Measurements from ENCODE around the gene MBP.

DNA sequence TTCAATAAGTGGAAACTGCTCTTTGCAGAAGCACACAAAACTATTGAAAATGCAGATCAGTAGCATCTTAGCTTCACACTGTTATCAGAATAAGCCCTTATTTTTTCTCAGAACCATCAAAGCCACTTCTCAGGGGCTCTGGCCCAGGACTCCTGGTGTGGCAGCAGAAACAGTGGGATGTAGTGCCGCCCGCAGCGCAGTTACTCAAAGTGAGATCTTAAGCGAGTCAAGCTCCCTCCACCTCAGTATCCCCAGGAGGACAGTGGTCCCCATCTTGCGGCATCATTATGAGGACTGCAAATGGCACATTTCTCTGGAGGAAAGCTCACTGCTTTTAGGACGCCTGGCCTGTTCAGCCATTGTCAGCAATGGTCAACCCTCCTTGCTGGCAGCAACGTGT is 60.0 kb downstream of the MBP start:
- no peak for TF ChIP-seq POLR2A (IDR thresholded peaks at IDR 0.05)
- TF ChIP-seq, protein P1, sequence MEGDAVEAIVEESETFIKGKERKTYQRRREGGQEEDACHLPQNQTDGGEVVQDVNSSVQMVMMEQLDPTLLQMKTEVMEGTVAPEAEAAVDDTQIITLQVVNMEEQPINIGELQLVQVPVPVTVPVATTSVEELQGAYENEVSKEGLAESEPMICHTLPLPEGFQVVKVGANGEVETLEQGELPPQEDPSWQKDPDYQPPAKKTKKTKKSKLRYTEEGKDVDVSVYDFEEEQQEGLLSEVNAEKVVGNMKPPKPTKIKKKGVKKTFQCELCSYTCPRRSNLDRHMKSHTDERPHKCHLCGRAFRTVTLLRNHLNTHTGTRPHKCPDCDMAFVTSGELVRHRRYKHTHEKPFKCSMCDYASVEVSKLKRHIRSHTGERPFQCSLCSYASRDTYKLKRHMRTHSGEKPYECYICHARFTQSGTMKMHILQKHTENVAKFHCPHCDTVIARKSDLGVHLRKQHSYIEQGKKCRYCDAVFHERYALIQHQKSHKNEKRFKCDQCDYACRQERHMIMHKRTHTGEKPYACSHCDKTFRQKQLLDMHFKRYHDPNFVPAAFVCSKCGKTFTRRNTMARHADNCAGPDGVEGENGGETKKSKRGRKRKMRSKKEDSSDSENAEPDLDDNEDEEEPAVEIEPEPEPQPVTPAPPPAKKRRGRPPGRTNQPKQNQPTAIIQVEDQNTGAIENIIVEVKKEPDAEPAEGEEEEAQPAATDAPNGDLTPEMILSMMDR (IDR thresholded peaks at IDR 0.05 in 4 of 5, conservative IDR thresholded peaks at IDR 0.05 in 1 of 5) = no peak

Measured in gastrocnemius medialis (tissue), 4 donors.